SK-N-SH (cell line): ENCODE data around the gene SH3PXD2A. TPM values are rescaled to one million over a fixed set of nuclear protein-coding genes. Genes with fewer than 3 reads are reported as not detected.

ENCODE experiments used
- CTCF ChIA-PET: fragments of 300-600, 350-600 bp; formaldehyde crosslinking; extraction: SDS; loops from one replicate; lab custom pipeline; 2021; lab: Yijun Ruan, JAX
- POLR2A ChIA-PET: fragments of 350-600 bp; sonication (Branson Sonifier 250); formaldehyde crosslinking; extraction: SDS; loops from one replicate; lab custom pipeline; 2020; ENCODE audit warnings: antibody characterized with exemption, inconsistent platforms; lab: Yijun Ruan, JAX
- DNase-seq: peaks from one replicate; pipeline ENCODE4 v3.0.0; 2012
- H2AFZ ChIP-seq: fragments of 200-600 bp; sonication (generic); 2 replicates; pipeline ENCODE4 v1.8.1; 2016; ENCODE audit warnings: antibody characterized with exemption, mild to moderate bottlenecking, low read depth
- H3F3A ChIP-seq: fragments of 200-600 bp; sonication (generic); replicated peaks from 2 replicates; pipeline ENCODE3; 2016; ENCODE audit warnings: antibody characterized with exemption, mild to moderate bottlenecking; ENCODE audit not compliant: insufficient read depth
- H3K27ac ChIP-seq, 2 experiments: fragments of 200-500 bp in 1 of 2; fragments of 200-600 bp in 1 of 2; sonication (Bioruptor generic) in 1 of 2; sonication (generic), shearing (Covaris generic) in 1 of 2; 2 replicates each; pipeline versions ENCODE4 v1.5.1 to v1.6.1; 2014 to 2016; ENCODE audit warnings: low read depth in 2 of 2, inconsistent platforms in 1 of 2, low read length in 1 of 2, mild to moderate bottlenecking in 1 of 2, mixed read lengths in 1 of 2
- H3K27me3 ChIP-seq: fragments of 200-600 bp; sonication (generic), shearing (Covaris generic); 2 replicates; pipeline ENCODE4 v1.6.1; 2016; ENCODE audit warnings: mixed run types; ENCODE audit not compliant: insufficient read depth
- H3K36me3 ChIP-seq, 2 experiments: fragments of 200-500 bp in 1 of 2; fragments of 200-600 bp in 1 of 2; sonication (Bioruptor generic) in 1 of 2; sonication (generic) in 1 of 2; replicated peaks in 1 of 2; 2 replicates each; pipeline versions ENCODE3 to v1.5.1; 2014 to 2016; ENCODE audit warnings: low read length in 1 of 2, mild to moderate bottlenecking in 1 of 2; ENCODE audit not compliant: insufficient read depth in 2 of 2, control insufficient read depth in 1 of 2
- H3K4me1 ChIP-seq, 2 experiments: fragments of 200-500 bp in 1 of 2; fragments of 200-600 bp in 1 of 2; sonication (Bioruptor generic) in 1 of 2; sonication (generic), shearing (Covaris generic) in 1 of 2; 2 replicates each; pipeline versions ENCODE4 v1.5.1 to v1.6.1; 2014 to 2016; ENCODE audit warnings: low read depth in 1 of 2, low read length in 1 of 2, mixed run types in 1 of 2; ENCODE audit not compliant: insufficient read depth in 2 of 2, control insufficient read depth in 1 of 2
- H3K4me2 ChIP-seq: fragments of 200-600 bp; sonication (generic), shearing (Covaris generic); 2 replicates; pipeline ENCODE4 v1.6.1; 2017; ENCODE audit warnings: mixed run types
- H3K4me3 ChIP-seq, 2 experiments: fragments of 200-500 bp in 1 of 2; fragments of 200-600 bp in 1 of 2; sonication (Bioruptor generic) in 1 of 2; sonication (generic), shearing (Covaris generic) in 1 of 2; 2 replicates each; pipeline versions ENCODE4 v1.5.1 to v1.8.1; 2014 to 2016; ENCODE audit warnings: low read depth in 2 of 2, inconsistent platforms in 1 of 2, low read length in 1 of 2, mild to moderate bottlenecking in 1 of 2, mixed read lengths in 1 of 2, moderate library complexity in 1 of 2
- H3K79me2 ChIP-seq: fragments of 200-600 bp; sonication (generic); 2 replicates; pipeline ENCODE4 v1.8.1; 2017; ENCODE audit warnings: mild to moderate bottlenecking; ENCODE audit not compliant: insufficient read depth
- H3K9ac ChIP-seq: fragments of 200-600 bp; sonication (generic); 2 replicates; pipeline ENCODE4 v1.6.1; 2017; ENCODE audit warnings: mixed run types
- H3K9me2 ChIP-seq: fragments of 200-600 bp; sonication (generic); 2 replicates; pipeline ENCODE4 v1.6.1; 2017; ENCODE audit warnings: mixed run types
- H3K9me3 ChIP-seq: fragments of 200-600 bp; sonication (generic); 2 replicates; pipeline ENCODE4 v1.6.1; 2017; ENCODE audit warnings: mixed run types, mild to moderate bottlenecking, moderate library complexity
- H4K20me1 ChIP-seq: fragments of 200-600 bp; sonication (generic); 2 replicates; pipeline ENCODE4 v1.6.1; 2017; ENCODE audit warnings: mild to moderate bottlenecking, mixed run types; ENCODE audit not compliant: insufficient read depth
- EP300 ChIP-seq, 2 experiments: IDR thresholded peaks; 2 replicates each; pipeline versions ENCODE4 v1.4.0 to v1.6.1; 2012; ENCODE audit warnings: borderline replicate concordance in 1 of 2, low read depth in 1 of 2, low read length in 1 of 2
- EZH2phosphoT487 ChIP-seq: fragments of 200-600 bp; sonication (generic); IDR thresholded peaks from 2 replicates; pipeline ENCODE4 v1.6.1; 2017; ENCODE audit warnings: low read depth, mixed run types, mild to moderate bottlenecking, antibody characterized with exemption, moderate library complexity, borderline replicate concordance
- GATA2 ChIP-seq: sonication (generic); formaldehyde crosslinking; IDR thresholded peaks from 2 replicates; pipeline ENCODE4 v1.5.0; 2020; ENCODE audit warnings: mild to moderate bottlenecking, missing genetic modification reagents
- IRF3 ChIP-seq: fragments of 150-350 bp; IDR thresholded peaks from 2 replicates; pipeline ENCODE4 v1.6.1; 2016; ENCODE audit warnings: mild to moderate bottlenecking, low read depth, low read length
- MAX ChIP-seq: IDR thresholded peaks from 2 replicates; pipeline ENCODE4 v1.4.0; 2012; ENCODE audit warnings: low read depth
- MEF2A ChIP-seq: IDR thresholded peaks from 2 replicates; pipeline ENCODE4 v1.4.0; 2012; ENCODE audit warnings: low read depth, borderline replicate concordance
- NFIC ChIP-seq: IDR thresholded peaks from 2 replicates; pipeline ENCODE4 v1.4.0; 2012; ENCODE audit warnings: borderline replicate concordance
- NRF1 ChIP-seq: IDR thresholded peaks from 2 replicates; pipeline ENCODE4 v1.6.1; 2012; ENCODE audit warnings: low read depth, mild to moderate bottlenecking, low read length
- PBX3 ChIP-seq: IDR thresholded peaks from 2 replicates; pipeline ENCODE4; 2012
- RCOR1 ChIP-seq: fragments of 150-350 bp; IDR thresholded peaks from 2 replicates; pipeline ENCODE4 v1.6.1; 2017; ENCODE audit warnings: antibody characterized with exemption, low read length
- RXRA ChIP-seq: IDR thresholded peaks from 2 replicates; pipeline ENCODE4 v1.4.0; 2012; ENCODE audit warnings: low read depth, mild to moderate bottlenecking, borderline replicate concordance
- SIN3A ChIP-seq: IDR thresholded peaks from 2 replicates; pipeline ENCODE4 v1.6.1; 2012; ENCODE audit warnings: low read depth, mild to moderate bottlenecking, low read length, moderate library complexity, borderline replicate concordance
- TEAD4 ChIP-seq: IDR thresholded peaks from 2 replicates; pipeline ENCODE4 v1.4.0; 2012; ENCODE audit warnings: mild to moderate bottlenecking, borderline replicate concordance; ENCODE audit not compliant: insufficient read depth
- USF1 ChIP-seq: IDR thresholded peaks from 2 replicates; pipeline ENCODE4 v1.4.0; 2012; ENCODE audit warnings: low read depth, borderline replicate concordance
- YY1 ChIP-seq: IDR thresholded peaks from 2 replicates; pipeline ENCODE4 v1.4.0; 2012; ENCODE audit warnings: low read depth, mild to moderate bottlenecking
- ZBTB33 ChIP-seq: IDR thresholded peaks from 2 replicates; pipeline ENCODE4 v1.4.0; 2012; ENCODE audit warnings: low read depth, borderline replicate concordance
- WGBS: methylation state at CpG from one replicate; pipeline ENCODE4 v1.1.6; 2017; ENCODE audit warnings: low lambda C conversion rate; 5-methylcytosine and 5-hydroxymethylcytosine counted together
- polyA plus RNA-seq, 3 experiments: library from polyadenylated mRNA; depleted of rRNA; stranded (reverse); fragments of >200 nt; gene quantifications; 2 replicates each; pipeline ENCODE4 v1.2.3, GENCODE V29; 2012

SH3PXD2A gene
- polyA plus RNA-seq, 1 of the 3 experiments (the other 2 are of a cell fraction), result 2.5 TPM

GRCh38 chr10:103560886-103561285 is 294.5 kb downstream of the SH3PXD2A start:
- 66% methylated on average over 7 of the region's 7 CpGs for WGBS
- H3K36me3 ChIP-seq, result no peaks in the 10 kb centered on the region
- TF ChIP-seq MAX (no peak), SIN3A (no peak), MEF2A (no peak), EZH2phosphoT487 (no peak), TEAD4 (no peak), GATA2 (CRISPR knock-in tag) (no peak), PBX3 (no peak), RXRA (no peak), USF1 (no peak), RCOR1 (no peak), EP300 (IDR thresholded peaks at IDR 0.05; ENCODE audit: borderline replicate concordance in 1 of 2, low read depth in 1 of 2, low read length in 1 of 2) (no peak), NRF1 (no peak), ZBTB33 (no peak)
- no peaks in the 10 kb centered on the region for H3K9me3 ChIP-seq
- H3K27me3 ChIP-seq, result peaks cover 4% of the 10 kb centered on the region; the same call in 1 of the 2 replicates
- H3K27ac ChIP-seq, result no peak overlapping the region
- CTCF ChIA-PET, result interaction anchor here (0.9 to 1.7 kb wide), 7 partner anchors 17 to 145 kb away, joined by 3 to 8 read pairs (median 3); no protein-coding TSS in a partner anchor
- H3K4me2 ChIP-seq, result no peak overlapping the region
- POLR2A ChIA-PET, result no interaction called here
- H4K20me1 ChIP-seq, result no peaks in the 10 kb centered on the region
- no peaks in the 10 kb centered on the region for H3K9me2 ChIP-seq
- H2AFZ ChIP-seq, result no peak overlapping the region
- no peak for DNase-seq
- no peak overlapping the region for H3K4me3 ChIP-seq
- no peaks in the 10 kb centered on the region for H3F3A ChIP-seq
- H3K9ac ChIP-seq, result no peak overlapping the region
- peaks cover 0 to 24% of the 10 kb centered on the region in 2 experiments; a peak in 1 of 4 replicates for H3K4me1 ChIP-seq
- H3K79me2 ChIP-seq, result no peaks in the 10 kb centered on the region

- ChIA-PET CTCF (interaction anchor here (0.6 to 1.3 kb wide), 2 partner anchors 17 to 39 kb away, joined by 3 read pairs; no protein-coding TSS in a partner anchor), POLR2A (no interaction called here)
- no peak for DNase-seq
- Histone ChIP-seq H3K9ac (no peak overlapping the region), H3K9me3 (no peaks in the 10 kb centered on the region), H3K79me2 (no peaks in the 10 kb centered on the region), H3K4me1 (peaks cover 0 to 30% of the 10 kb centered on the region in 2 experiments; a peak in 1 of 4 replicates), H3K27ac (no peak overlapping the region), H3K9me2 (no peaks in the 10 kb centered on the region), H3F3A (no peaks in the 10 kb centered on the region), H3K4me3 (no peak overlapping the region), H3K4me2 (no peak overlapping the region), H2AFZ (no peak overlapping the region), H4K20me1 (no peaks in the 10 kb centered on the region), H3K36me3 (no peaks in the 10 kb centered on the region), H3K27me3 (peaks cover 9% of the 10 kb centered on the region; the same call in 1 of the 2 replicates)
- no peak for TF ChIP-seq ZBTB33
- TF ChIP-seq TEAD4, result no peak
- TF ChIP-seq YY1, result no peak
- no peak for TF ChIP-seq IRF3
- no peak for TF ChIP-seq NFIC
- TF ChIP-seq SIN3A, result no peak
- WGBS, result 75% methylated on average over 9 of the region's 9 CpGs
These were observed 295.6 kb downstream of the SH3PXD2A start for GRCh38 chr10:103559776-103560175.
